HG03097 (cell line): ENCODE data around the gene CDC42BPG.
A peak's percentile ranks its signal among the peaks of the same experiment; 100 is the strongest.

ENCODE experiments used
- ATAC-seq: cut with Tn5 transposase; IDR thresholded peaks from one replicate; pipeline ENCODE4 v1.9.1; 2021; ENCODE audit not compliant: unreplicated experiment, low FRiP score

Gene CDC42BPG

GRCh38 chr11:64810891-64811272 lies 33.6 kb downstream of the CDC42BPG start:
- peak; percentile 5 for ATAC-seq

- ATAC-seq: peak; percentile 46
Measured at GRCh38 chr11:64810271-64810890, 34.1 kb downstream of the CDC42BPG start, which contains the start of gene MEN1. Gene MEN1, minus strand, starts transcription at chr11:64810551. Its CDS starts 442 bp downstream, at chr11:64810109.

GRCh38 chr11:64809781-64810241 lies 34.6 kb downstream of the CDC42BPG start:
- ATAC-seq: no peak

- ATAC-seq: no peak
Measured at GRCh38 chr11:64805481-64805880, 39.0 kb downstream of the CDC42BPG start.

- no peak for ATAC-seq
Measured at GRCh38 chr11:64804346-64805210, 39.9 kb downstream of the CDC42BPG start.

- no peak for ATAC-seq
Measured at GRCh38 chr11:64803846-64804345, 40.6 kb downstream of the CDC42BPG start.

GRCh38 chr11:64803158-64803845 lies 41.2 kb downstream of the CDC42BPG start, which contains the start of gene MAP4K2:
Gene MAP4K2, minus strand, starts transcription at chr11:64803214. Its CDS starts 65 bp downstream, at chr11:64803149.
- ATAC-seq: peak; percentile 45

- peak; percentile 13 for ATAC-seq
Measured at GRCh38 chr11:64802370-64803157, 41.9 kb downstream of the CDC42BPG start.

- no peak for ATAC-seq
Measured at GRCh38 chr11:64801561-64802369, 42.7 kb downstream of the CDC42BPG start.

GRCh38 chr11:64801158-64801464 lies 43.3 kb downstream of the CDC42BPG start:
- no peak for ATAC-seq

GRCh38 chr11:64800303-64801157 lies 43.9 kb downstream of the CDC42BPG start:
- no peak for ATAC-seq

- ATAC-seq: no peak
Measured at GRCh38 chr11:64799623-64800302, 44.7 kb downstream of the CDC42BPG start.

- no peak for ATAC-seq
Measured at GRCh38 chr11:64799256-64799622, 45.2 kb downstream of the CDC42BPG start.

GRCh38 chr11:64796757-64797541 lies 47.5 kb downstream of the CDC42BPG start:
- no peak for ATAC-seq

- ATAC-seq: no peak
Measured at GRCh38 chr11:64796047-64796756, 48.3 kb downstream of the CDC42BPG start.

GRCh38 chr11:64794526-64794925 lies 49.9 kb downstream of the CDC42BPG start:
- ATAC-seq: no peak
